GM21360 (cell line): Measurements from ENCODE around the gene FBN3.
"Not testable (repeated sequence)": the region's sequence is repeated elsewhere in the genome, so short reads cannot be mapped to it uniquely, and the experiment has no call there.

Experiments
- ATAC-seq: cut with Tn5 transposase; IDR thresholded peaks from one replicate; pipeline ENCODE4 v1.9.1; 2021; ENCODE audit warnings: mild to moderate bottlenecking, moderate library complexity; ENCODE audit not compliant: unreplicated experiment

The FBN3 gene

DNA sequence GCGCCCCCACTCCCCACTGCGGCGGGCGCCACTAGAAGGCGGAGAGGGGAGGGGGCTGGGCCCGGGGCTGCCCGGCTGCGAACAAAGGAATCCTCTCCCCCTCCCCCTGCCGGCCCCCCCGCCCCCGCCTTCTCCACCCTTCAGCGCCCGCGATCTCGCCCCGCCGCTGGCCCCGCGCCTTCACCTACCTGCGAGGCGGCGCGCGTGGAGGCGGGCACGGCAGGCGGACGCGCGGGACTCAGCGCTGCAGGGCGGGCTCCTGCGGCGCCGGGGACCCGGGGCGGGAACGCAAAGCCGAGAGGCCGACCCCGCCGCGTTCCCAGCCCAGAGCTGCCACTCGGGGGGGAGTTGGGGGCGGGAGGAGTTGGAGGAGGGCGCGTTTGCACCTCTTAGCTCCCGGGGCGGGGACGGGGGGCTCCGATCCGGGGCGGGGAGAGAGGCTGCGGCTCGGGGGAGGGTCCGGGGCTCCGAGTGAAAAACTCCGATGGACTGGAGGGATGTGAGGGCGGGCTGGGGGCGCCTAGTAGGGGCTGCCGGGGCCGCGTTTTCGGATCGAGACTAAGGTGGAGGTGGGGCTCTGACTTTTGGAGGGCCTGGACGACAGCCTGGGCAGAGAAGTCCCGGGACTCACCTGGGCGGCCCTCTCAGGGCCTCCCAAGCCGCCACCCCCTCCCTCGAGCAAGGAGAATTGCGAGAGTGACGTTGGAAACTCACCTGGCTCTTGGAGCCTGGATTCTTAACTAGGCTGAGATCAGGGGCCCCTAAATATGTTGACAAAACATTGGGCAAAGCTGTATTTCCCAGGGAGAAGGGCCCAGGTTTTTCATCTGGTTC, at the start of gene FBN3:
TSS of gene FBN3 (minus strand) at position 332 of the 834 bp plus-strand sequence. CDS start 2,112 bp downstream, outside the sequence.
- ATAC-seq = no peak

GRCh38 chr19:8196271-8196927, 47.0 kb upstream of the FBN3 start:
- no peak for ATAC-seq

DNA sequence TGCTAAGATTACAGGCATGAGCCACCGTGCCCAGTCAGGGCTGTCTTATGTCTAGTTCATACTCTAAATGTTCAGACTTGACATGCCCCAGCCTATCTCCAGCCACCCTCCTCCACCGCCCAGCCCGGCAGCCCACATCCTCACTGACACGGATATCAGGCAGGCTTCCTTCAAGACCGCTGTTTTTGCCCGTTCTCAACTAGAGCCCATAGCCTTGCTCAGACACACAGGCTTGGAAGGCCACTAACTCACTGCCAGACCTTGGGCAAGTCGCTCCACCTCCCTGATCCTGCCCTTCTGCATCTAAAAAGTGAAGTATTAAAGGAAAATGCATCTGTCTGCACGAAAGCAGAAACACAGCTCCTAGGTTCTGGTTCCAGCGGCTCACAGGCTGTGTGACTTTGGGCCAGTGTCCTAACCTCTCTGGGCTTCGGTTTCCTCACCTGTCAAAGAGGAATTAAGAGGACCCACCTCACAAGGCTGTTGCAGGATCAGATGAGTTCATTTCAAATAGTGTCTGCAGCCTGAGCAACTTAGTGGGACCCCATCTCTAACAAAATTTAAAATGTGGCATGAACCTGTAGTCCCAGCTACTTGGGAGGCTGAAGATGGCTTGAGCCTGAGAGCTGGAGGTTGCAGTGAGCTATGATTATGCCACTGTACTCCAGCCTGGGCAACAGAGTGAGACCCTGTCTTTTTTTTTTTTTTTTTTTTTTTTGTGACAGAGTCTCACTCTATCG, 45.3 kb upstream of the FBN3 start:
- ATAC-seq = no peak

DNA sequence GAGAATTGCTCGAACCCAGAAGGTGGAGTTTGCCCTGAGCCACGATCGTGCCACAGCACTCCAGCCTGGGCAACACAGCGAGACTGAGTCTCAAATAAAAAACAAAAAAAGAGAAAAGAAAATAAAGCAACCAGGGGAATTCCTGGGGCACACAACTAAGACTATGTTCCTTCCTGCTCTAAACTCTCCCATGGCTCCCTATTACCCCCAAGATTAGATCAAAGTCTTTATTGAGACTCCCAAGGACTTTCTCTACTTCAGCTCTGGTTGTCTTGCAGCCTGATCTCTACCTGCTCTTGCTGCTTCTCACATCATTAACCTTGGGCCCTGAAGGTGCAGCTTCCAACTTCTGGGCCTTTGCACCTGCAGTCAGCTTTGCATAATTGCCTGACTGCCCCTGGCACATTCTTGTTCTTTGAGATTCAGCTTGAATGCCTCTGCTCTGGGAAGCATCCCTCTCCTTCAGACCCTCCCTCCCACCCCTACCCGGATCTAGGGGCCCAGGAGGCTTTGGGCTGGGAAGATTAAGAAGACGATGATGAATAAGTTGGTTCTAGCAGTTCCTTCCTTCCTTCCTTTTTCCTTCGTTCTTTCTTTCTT, 42.9 kb upstream of the FBN3 start:
- ATAC-seq = no peak

DNA sequence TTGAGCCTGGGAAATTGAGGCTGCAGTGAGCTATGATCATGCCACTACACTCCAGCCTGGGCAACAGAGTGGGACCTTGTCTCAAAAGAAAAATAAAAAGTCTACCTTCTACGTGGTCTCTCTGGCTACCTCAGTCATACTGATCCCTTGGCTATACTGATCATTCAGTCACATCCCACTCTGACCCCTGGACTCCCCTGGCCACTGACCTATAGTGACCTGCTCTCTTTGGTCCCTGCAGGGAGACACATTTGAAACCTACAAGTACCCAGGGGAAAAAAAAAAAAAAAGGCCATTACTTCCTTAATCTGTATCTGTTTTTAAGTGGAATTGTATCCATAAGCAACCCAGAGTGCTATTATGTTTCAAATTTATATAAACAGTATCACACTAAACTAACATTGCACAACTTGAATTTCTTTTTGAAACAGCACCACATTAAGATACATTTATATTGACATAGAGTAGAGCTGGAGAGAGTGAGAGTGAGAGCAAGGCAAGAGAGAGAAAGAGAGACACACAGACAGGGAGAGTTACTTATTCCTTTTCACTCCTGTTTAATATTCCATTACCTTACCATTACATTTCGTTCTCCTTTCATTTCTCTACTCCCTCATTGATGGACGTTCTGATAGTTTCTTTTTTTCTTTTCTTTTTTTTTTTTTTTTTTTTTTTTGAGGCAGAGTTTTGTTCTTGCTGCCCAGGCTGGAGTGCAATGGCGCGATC, 36.1 kb upstream of the FBN3 start:
- no peak for ATAC-seq

- ATAC-seq = no peak
Measured at GRCh38 chr19:8184274-8184673, 34.9 kb upstream of the FBN3 start.

GRCh38 chr19:8180018-8180417, 30.6 kb upstream of the FBN3 start:
- no peak for ATAC-seq

- ATAC-seq = no peak
Measured at GRCh38 chr19:8174706-8175105, 25.3 kb upstream of the FBN3 start.

DNA sequence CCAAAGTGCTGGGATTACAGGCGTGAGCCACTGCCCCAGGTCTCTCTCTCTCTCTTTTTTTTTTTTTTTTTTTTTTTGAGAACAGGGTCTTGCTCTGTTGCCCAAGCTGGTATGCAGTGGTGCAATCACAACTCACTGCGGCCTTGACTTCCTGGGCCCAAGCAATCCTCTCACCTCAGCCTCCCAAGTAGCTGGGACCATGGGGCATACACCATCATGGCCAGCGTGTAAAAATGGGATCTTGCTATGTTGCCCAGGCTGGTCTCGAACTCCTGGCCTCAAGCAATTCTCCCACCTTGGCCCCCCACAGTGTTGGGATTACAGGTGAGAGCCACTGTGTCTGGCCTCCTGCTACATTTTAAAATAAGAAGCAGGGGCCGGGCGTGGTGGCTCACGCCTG, 19.1 kb upstream of the FBN3 start:
- ATAC-seq = no peak

- no peak for ATAC-seq
Measured at GRCh38 chr19:8167985-8168384, 18.6 kb upstream of the FBN3 start.

GRCh38 chr19:8163759-8164158, 14.4 kb upstream of the FBN3 start:
- ATAC-seq = no peak

- ATAC-seq = no peak
Measured at GRCh38 chr19:8161135-8161646, 11.8 kb upstream of the FBN3 start.

DNA sequence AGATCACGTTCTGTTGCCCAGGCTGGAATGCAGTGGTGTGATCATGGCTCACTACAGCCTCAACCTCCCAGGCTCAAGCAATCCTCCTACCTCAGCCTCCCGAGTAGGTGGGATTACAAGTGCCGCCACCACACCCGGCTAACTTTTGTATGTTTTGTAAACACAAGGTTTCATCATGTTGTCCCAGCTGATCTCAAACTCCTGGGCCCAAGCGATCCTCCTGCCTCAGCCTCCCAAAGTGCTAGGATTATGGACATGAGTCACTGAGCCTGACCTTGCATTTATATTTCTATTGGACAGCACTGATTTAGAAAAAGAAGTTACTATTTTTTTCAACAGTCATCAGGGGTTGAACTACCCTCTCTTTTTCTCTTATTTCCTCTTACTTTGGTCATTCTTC, 9.9 kb upstream of the FBN3 start:
- not testable (repeated sequence) for ATAC-seq

- no peak for ATAC-seq
Measured at GRCh38 chr19:8158411-8159074, 9.2 kb upstream of the FBN3 start.

DNA sequence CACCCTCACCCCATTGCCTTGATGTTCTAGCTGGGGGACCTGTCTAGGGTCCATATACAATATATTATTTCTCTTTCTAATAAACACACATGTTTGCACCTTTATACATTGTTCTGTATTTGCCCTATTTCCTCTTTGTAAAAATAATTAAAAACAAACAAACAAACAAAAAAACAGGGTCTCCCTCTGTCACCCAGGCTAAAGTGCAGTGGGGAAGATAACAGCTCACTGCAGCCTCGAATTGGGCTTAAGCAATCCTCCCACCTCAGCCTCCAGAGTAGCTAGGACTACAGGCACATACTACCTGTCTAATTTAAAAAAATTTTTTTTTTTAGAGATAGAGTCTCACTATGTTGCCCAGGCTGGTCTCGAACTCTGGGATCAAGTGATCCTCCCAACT, 5.9 kb upstream of the FBN3 start:
- no peak for ATAC-seq

DNA sequence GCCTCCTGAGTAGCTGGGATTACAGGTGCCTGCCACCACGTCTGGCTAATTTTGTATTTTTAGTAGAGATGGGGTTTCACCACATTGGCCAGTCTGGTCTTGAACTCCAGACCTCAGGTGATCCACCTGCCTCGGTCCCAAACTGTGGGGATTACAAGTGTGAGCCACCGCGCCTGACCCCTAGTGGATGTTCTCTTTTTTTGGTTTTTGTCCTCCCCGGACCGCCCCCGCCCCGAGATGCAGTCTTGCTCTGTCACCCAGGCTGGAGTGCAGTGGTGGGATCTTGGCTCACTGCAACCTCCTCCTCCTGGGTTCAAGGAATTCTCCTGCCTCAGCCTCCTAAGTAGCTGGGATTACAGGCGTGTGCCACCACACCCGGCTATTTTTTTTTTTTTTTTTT, 4.6 kb upstream of the FBN3 start:
- not testable (repeated sequence) for ATAC-seq

DNA sequence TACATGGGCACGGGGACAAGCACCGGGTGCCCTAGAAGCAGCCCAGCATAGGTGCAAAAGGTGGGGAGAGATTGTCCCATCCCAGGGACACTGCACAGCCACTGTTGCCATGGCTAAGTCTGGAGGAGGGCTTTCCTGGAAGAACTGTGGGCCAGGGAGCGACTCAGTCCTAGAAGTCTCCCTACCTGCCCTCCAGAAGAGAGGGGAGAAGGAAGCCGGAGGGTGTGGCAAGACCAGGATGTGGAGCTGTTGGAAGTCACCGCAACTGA, 2.3 kb upstream of the FBN3 start:
- no peak for ATAC-seq

DNA sequence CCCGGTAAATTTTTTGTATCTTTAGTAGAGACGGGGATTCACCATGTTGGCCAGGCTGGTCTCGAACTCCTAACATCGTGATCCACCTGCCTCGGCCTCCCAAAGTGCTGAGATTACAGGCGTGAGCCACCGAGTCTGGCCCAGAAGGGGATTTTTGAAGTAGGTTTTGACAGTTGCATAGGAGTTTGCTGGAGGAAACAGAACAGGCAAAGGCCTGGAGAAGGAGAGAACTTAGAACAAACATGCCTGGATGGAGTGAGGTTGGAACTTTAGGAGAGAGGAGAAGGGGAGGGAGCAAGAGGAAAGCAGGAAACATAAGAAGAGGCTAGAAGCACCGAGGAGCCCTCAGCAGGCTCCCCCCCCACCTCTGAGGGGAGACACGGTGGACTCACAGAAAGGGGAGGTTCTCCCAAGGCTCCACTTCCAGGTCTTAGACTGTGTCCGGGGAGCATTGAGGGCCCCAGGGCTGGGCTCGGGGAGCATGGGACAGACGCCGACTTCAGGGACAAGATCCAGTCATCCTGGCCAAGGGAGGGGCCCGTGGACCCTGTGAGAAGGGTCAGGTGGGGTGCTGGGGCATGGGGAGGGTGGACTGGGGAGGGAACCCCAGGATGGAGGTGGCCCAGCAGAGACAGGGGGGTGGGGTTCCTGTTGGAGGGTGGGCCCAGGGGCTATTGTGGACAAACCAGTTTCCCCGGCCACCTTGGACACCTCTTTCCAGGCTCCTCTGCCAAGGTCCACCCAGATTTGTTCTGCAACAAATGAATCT, 1.8 kb upstream of the FBN3 start:
- no peak for ATAC-seq

- ATAC-seq = no peak
Measured at GRCh38 chr19:8150178-8150865, 930 bp upstream of the FBN3 start.
